GM19372 (cell line): Measurements from ENCODE around the gene ATG13.

Experiments
- ATAC-seq: cut with Tn5 transposase; IDR thresholded peaks from one replicate; pipeline ENCODE4 v1.9.1; 2021; ENCODE audit warnings: mild to moderate bottlenecking, low read depth, moderate library complexity; ENCODE audit not compliant: unreplicated experiment

ATG13 gene

GRCh38 chr11:46719543-46720218 is 102.3 kb downstream of the ATG13 start:
- no peak for ATAC-seq

- no peak for ATAC-seq
Measured at GRCh38 chr11:46721286-46721685, 103.9 kb downstream of the ATG13 start.

- ATAC-seq: no peak
Measured at GRCh38 chr11:46722566-46723358, 105.4 kb downstream of the ATG13 start.

GRCh38 chr11:46723359-46723680 is 106.0 kb downstream of the ATG13 start:
- no peak for ATAC-seq

- no peak for ATAC-seq
Measured at GRCh38 chr11:46724088-46724487, 106.7 kb downstream of the ATG13 start.
